ENCODE data around the gene DYSF.

DYSF gene

DNA sequence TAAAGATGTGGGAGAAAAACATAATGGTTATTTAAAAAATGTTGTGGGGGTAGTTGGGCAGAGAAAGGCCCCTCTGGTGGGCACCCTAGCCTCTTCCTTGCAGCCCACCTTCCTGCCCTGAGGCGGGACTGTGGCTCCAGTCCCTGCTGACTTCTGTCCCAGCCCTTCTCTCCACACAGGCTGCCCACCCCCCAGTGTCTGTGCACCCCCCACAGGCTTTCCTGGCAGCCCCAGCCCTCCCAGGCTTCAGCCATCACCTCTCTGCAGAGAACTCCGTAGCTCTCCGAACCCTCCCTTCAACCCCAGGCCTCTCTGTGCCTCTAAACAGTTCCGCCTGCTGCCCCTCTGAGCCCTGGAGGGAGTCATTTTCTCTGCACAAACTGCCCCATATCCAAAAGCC is 75.4 kb downstream of the DYSF start:
- no peak overlapping the region for H2AFZ ChIP-seq (ENCODE audit: low read length)
- H4K8ac ChIP-seq (ENCODE audit: low read depth, low read length) = no peak overlapping the region
- no peak overlapping the region for H3K23ac ChIP-seq (ENCODE audit: low read depth, low read length, poor library complexity)
- no peak overlapping the region for H3K4ac ChIP-seq (ENCODE audit: low read length)
- H3K18ac ChIP-seq (ENCODE audit: low read length) = no peak overlapping the region
- no CpG with 5 or more reads among the region's 4 CpGs for WGBS, 2 donors (ENCODE audit: extremely low coverage in 2 of 2, insufficient read length in 2 of 2, insufficient replicate concordance in 1 of 2)
- peaks cover 0 to 10% (median 0%) of the 10 kb centered on the region in 3 experiments for H3K27me3 ChIP-seq (ENCODE audit: control insufficient read depth in 3 of 3, insufficient read depth in 3 of 3, low read depth in 1 of 3, low read length in 3 of 3)
- H2BK5ac ChIP-seq (ENCODE audit: low read length) = no peak overlapping the region
- H3K4me1 ChIP-seq (ENCODE audit: control insufficient read depth in 2 of 2, insufficient read depth in 1 of 2, low read depth in 1 of 2, low read length in 2 of 2) = no peaks in the 10 kb centered on the region
- no peaks in the 10 kb centered on the region for H3K9me3 ChIP-seq (replicated peaks in 1 of 2; ENCODE audit: control insufficient read depth in 2 of 2, insufficient read depth in 1 of 2, low read depth in 1 of 2, low read length in 2 of 2)
- no peak overlapping the region for H2BK12ac ChIP-seq (ENCODE audit: low read length)
- H3K27ac ChIP-seq (replicated peaks; ENCODE audit: low read length) = no peak overlapping the region
- H3K14ac ChIP-seq (ENCODE audit: low read length) = no peak overlapping the region
- H4K91ac ChIP-seq (ENCODE audit: low read depth, low read length, poor library complexity) = no peak overlapping the region
- H3K4me2 ChIP-seq (ENCODE audit: insufficient read depth, low read length, poor library complexity, severe bottlenecking) = no peak overlapping the region
- no peak overlapping the region for H2BK15ac ChIP-seq (ENCODE audit: low read length)
- DNase-seq (ENCODE audit: low spot score) = no peak
- no peak overlapping the region for H2AK5ac ChIP-seq (ENCODE audit: low read depth, low read length)
- H3K9ac ChIP-seq (ENCODE audit: low read depth, low read length, poor library complexity) = no peak overlapping the region
- no peaks in the 10 kb centered on the region for H3K36me3 ChIP-seq (replicated peaks in 1 of 2; ENCODE audit: control insufficient read depth in 2 of 2, insufficient read depth in 2 of 2, low read length in 2 of 2)
- no peak overlapping the region for H2BK120ac ChIP-seq (ENCODE audit: low read depth, low read length)
- no peak overlapping the region for H3K4me3 ChIP-seq (ENCODE audit: low read length in 2 of 2)
- no peaks in the 10 kb centered on the region for H3K79me1 ChIP-seq (ENCODE audit: low read depth, low read length)

DNA sequence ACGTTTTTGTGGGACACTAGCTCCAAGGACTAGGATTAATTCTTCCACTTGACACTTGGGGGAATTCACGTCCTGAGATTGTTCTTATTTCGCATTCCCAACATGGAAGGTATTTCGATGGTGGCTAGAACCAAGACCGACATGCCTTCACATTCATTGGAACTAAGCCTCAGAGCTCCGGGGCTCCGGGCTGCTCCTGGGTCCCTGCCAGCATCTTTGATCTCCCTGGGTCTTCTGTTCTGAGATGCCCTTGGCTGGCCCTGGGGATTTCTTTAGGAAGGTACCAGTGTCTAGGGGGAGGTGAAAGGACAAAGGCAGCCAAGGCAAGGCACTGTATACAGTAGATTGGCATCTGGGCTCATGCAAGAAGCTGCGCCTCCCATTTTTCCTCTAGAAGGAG is 76.8 kb downstream of the DYSF start:
- no CpG with 5 or more reads among the region's 8 CpGs for WGBS, 2 donors (ENCODE audit: extremely low coverage in 2 of 2, insufficient read length in 2 of 2, insufficient replicate concordance in 1 of 2)
- no peaks in the 10 kb centered on the region for H3K4me1 ChIP-seq (ENCODE audit: control insufficient read depth in 2 of 2, insufficient read depth in 1 of 2, low read depth in 1 of 2, low read length in 2 of 2)
- H3K18ac ChIP-seq (ENCODE audit: low read length) = no peak overlapping the region

DNA sequence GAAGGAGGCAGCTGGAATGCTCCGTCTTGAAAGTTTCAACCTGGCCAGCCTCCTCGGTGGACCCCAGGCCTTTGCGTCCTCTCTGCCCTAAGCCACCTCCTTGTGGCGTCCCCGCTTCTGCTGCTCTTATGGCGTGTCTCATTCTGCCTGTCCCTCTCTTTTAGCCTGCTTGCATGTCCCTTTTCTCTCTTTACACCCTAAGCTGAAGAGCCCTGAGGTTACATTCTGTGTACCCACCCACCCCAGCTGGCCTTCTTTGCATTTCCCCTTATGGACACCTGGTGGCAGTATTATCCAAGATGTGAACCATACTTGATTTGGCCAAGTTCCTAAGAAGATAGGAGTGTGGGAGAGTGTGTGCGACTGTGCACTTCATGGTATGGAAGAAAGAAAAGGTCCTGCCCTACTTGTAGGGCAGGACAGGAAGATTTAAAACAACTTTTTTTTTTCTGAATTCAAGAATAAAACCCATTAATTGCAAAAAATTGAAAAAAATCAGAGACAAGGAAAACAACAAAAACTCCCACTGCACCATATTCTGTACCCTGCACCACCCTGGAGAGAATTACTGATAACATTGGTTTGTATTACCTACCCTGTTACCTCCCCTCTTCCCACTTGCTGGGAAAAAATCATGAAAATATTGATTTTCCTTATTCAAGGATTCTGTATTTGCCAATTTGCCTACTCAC is 77.4 kb downstream of the DYSF start:
- Histone ChIP-seq H2BK12ac (ENCODE audit: low read length) (no peak overlapping the region), H3K27me3 (ENCODE audit: control insufficient read depth in 3 of 3, insufficient read depth in 3 of 3, low read depth in 1 of 3, low read length in 3 of 3) (peaks cover 0 to 8% (median 0%) of the 10 kb centered on the region in 3 experiments), H3K36me3 (replicated peaks in 1 of 2; ENCODE audit: control insufficient read depth in 2 of 2, insufficient read depth in 2 of 2, low read length in 2 of 2) (no peaks in the 10 kb centered on the region)

More for the DNA sequence above, 76.8 kb downstream of the DYSF start:
- no peak overlapping the region for H3K14ac ChIP-seq (ENCODE audit: low read length)
- H3K23ac ChIP-seq (ENCODE audit: low read depth, low read length, poor library complexity) = no peak overlapping the region
- no peak overlapping the region for H2AFZ ChIP-seq (ENCODE audit: low read length)
- no peak overlapping the region for H3K4me3 ChIP-seq (ENCODE audit: low read length in 2 of 2)
- no peak overlapping the region for H4K91ac ChIP-seq (ENCODE audit: low read depth, low read length, poor library complexity)
- no peak overlapping the region for H3K27ac ChIP-seq (replicated peaks; ENCODE audit: low read length)
- no peak overlapping the region for H4K8ac ChIP-seq (ENCODE audit: low read depth, low read length)
- H2BK15ac ChIP-seq (ENCODE audit: low read length) = no peak overlapping the region
- no peak for DNase-seq (ENCODE audit: low spot score)
- peaks cover 0 to 10% (median 0%) of the 10 kb centered on the region in 3 experiments for H3K27me3 ChIP-seq (ENCODE audit: control insufficient read depth in 3 of 3, insufficient read depth in 3 of 3, low read depth in 1 of 3, low read length in 3 of 3)
- H3K36me3 ChIP-seq (replicated peaks in 1 of 2; ENCODE audit: control insufficient read depth in 2 of 2, insufficient read depth in 2 of 2, low read length in 2 of 2) = no peaks in the 10 kb centered on the region
- no peaks in the 10 kb centered on the region for H3K9me3 ChIP-seq (replicated peaks in 1 of 2; ENCODE audit: control insufficient read depth in 2 of 2, insufficient read depth in 1 of 2, low read depth in 1 of 2, low read length in 2 of 2)
- no peak overlapping the region for H2BK12ac ChIP-seq (ENCODE audit: low read length)
- H3K9ac ChIP-seq (ENCODE audit: low read depth, low read length, poor library complexity) = no peak overlapping the region
- no peaks in the 10 kb centered on the region for H3K79me1 ChIP-seq (ENCODE audit: low read depth, low read length)
- H2BK120ac ChIP-seq (ENCODE audit: low read depth, low read length) = no peak overlapping the region
- no peak overlapping the region for H3K4ac ChIP-seq (ENCODE audit: low read length)
- no peak overlapping the region for H2AK5ac ChIP-seq (ENCODE audit: low read depth, low read length)
- H3K4me2 ChIP-seq (ENCODE audit: insufficient read depth, low read length, poor library complexity, severe bottlenecking) = no peak overlapping the region
- no peak overlapping the region for H2BK5ac ChIP-seq (ENCODE audit: low read length)

DNA sequence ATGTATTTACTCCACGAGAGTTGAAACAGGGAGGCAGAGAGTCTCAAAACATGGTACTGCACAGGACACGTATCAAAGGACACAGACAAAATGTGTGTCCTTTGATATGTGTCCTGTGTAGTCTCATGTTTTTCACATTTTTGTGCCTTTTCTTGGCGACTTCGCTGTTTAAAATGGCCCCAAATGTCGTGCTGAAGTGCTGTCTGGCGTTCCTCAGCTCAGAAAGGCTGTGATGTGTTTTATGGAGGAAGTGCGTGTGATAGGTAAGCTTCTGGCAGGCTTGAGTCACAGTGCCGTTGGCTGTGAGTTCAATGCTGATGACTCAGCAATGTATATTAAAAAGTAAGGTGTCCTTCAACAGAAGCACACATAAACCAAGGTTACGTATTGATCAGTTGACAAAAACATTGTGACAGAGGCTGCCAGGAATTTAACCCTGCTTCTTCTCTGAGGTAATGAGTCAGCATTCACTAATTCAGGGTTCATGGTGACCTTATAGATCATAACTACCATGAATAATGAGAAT is 78.2 kb downstream of the DYSF start:
- Histone ChIP-seq H2BK5ac (ENCODE audit: low read length) (no peak overlapping the region), H2BK12ac (ENCODE audit: low read length) (no peak overlapping the region), H3K14ac (ENCODE audit: low read length) (no peak overlapping the region), H3K9ac (ENCODE audit: low read depth, low read length, poor library complexity) (no peak overlapping the region), H3K4ac (ENCODE audit: low read length) (no peak overlapping the region), H3K4me2 (ENCODE audit: insufficient read depth, low read length, poor library complexity, severe bottlenecking) (no peak overlapping the region), H3K27me3 (ENCODE audit: control insufficient read depth in 3 of 3, insufficient read depth in 3 of 3, low read depth in 1 of 3, low read length in 3 of 3) (peaks cover 0 to 6% (median 0%) of the 10 kb centered on the region in 3 experiments), H2AK5ac (ENCODE audit: low read depth, low read length) (no peak overlapping the region), H4K8ac (ENCODE audit: low read depth, low read length) (no peak overlapping the region), H3K23ac (ENCODE audit: low read depth, low read length, poor library complexity) (no peak overlapping the region), H3K36me3 (replicated peaks in 1 of 2; ENCODE audit: control insufficient read depth in 2 of 2, insufficient read depth in 2 of 2, low read length in 2 of 2) (no peaks in the 10 kb centered on the region), H3K9me3 (replicated peaks in 1 of 2; ENCODE audit: control insufficient read depth in 2 of 2, insufficient read depth in 1 of 2, low read depth in 1 of 2, low read length in 2 of 2) (no peaks in the 10 kb centered on the region), H2BK120ac (ENCODE audit: low read depth, low read length) (no peak overlapping the region), H3K4me1 (ENCODE audit: control insufficient read depth in 2 of 2, insufficient read depth in 1 of 2, low read depth in 1 of 2, low read length in 2 of 2) (no peaks in the 10 kb centered on the region), H3K4me3 (ENCODE audit: low read length in 2 of 2) (no peak overlapping the region), H3K27ac (replicated peaks; ENCODE audit: low read length) (no peak overlapping the region), H2BK15ac (ENCODE audit: low read length) (no peak overlapping the region), H3K79me1 (ENCODE audit: low read depth, low read length) (no peaks in the 10 kb centered on the region), H2AFZ (ENCODE audit: low read length) (no peak overlapping the region), H4K91ac (ENCODE audit: low read depth, low read length, poor library complexity) (no peak overlapping the region), H3K18ac (ENCODE audit: low read length) (no peak overlapping the region)
- DNase-seq (ENCODE audit: low spot score) = no peak
- WGBS, 2 donors (ENCODE audit: extremely low coverage in 2 of 2, insufficient read length in 2 of 2, insufficient replicate concordance in 1 of 2) = no CpG with 5 or more reads among the region's 9 CpGs

More for the DNA sequence above, 77.4 kb downstream of the DYSF start:
- H3K27ac ChIP-seq (replicated peaks; ENCODE audit: low read length) = no peak overlapping the region
- peak; percentile 54 for DNase-seq (ENCODE audit: low spot score)
- no peak overlapping the region for H3K4me3 ChIP-seq (ENCODE audit: low read length in 2 of 2)
- no peak overlapping the region for H3K23ac ChIP-seq (ENCODE audit: low read depth, low read length, poor library complexity)
- no peaks in the 10 kb centered on the region for H3K9me3 ChIP-seq (replicated peaks in 1 of 2; ENCODE audit: control insufficient read depth in 2 of 2, insufficient read depth in 1 of 2, low read depth in 1 of 2, low read length in 2 of 2)
- H3K79me1 ChIP-seq (ENCODE audit: low read depth, low read length) = no peaks in the 10 kb centered on the region
- no peak overlapping the region for H2BK5ac ChIP-seq (ENCODE audit: low read length)
- H3K14ac ChIP-seq (ENCODE audit: low read length) = no peak overlapping the region
- no CpG with 5 or more reads among the region's 7 CpGs for WGBS, 2 donors (ENCODE audit: extremely low coverage in 2 of 2, insufficient read length in 2 of 2, insufficient replicate concordance in 1 of 2)
- H2BK15ac ChIP-seq (ENCODE audit: low read length) = no peak overlapping the region
- no peak overlapping the region for H2BK120ac ChIP-seq (ENCODE audit: low read depth, low read length)
- no peak overlapping the region for H2AK5ac ChIP-seq (ENCODE audit: low read depth, low read length)
- H2AFZ ChIP-seq (ENCODE audit: low read length) = no peak overlapping the region
- no peak overlapping the region for H3K18ac ChIP-seq (ENCODE audit: low read length)
- H3K4ac ChIP-seq (ENCODE audit: low read length) = no peak overlapping the region
- H4K8ac ChIP-seq (ENCODE audit: low read depth, low read length) = no peak overlapping the region
- no peak overlapping the region for H4K91ac ChIP-seq (ENCODE audit: low read depth, low read length, poor library complexity)
- no peaks in the 10 kb centered on the region for H3K4me1 ChIP-seq (ENCODE audit: control insufficient read depth in 2 of 2, insufficient read depth in 1 of 2, low read depth in 1 of 2, low read length in 2 of 2)
- no peak overlapping the region for H3K4me2 ChIP-seq (ENCODE audit: insufficient read depth, low read length, poor library complexity, severe bottlenecking)
- H3K9ac ChIP-seq (ENCODE audit: low read depth, low read length, poor library complexity) = no peak overlapping the region
